ENCODE results near the gene MAGEA3. TPM values are rescaled to one million over a fixed set of nuclear protein-coding genes. Genes with fewer than 3 reads are reported as not detected.
"Not testable (repeated sequence)": the region's sequence is repeated elsewhere in the genome, so short reads cannot be mapped to it uniquely, and the experiment has no call there.

The MAGEA3 gene
- total RNA-seq, 1 donor = not detected

- DNase-seq (ENCODE audit: low read depth in 2 of 3, low spot score in 2 of 3) = no peak
Observed at GRCh38 chrX:152735860-152736511, 37.4 kb downstream of the MAGEA3 start.

GRCh38 chrX:152736528-152736927 is 37.9 kb downstream of the MAGEA3 start:
- DNase-seq (ENCODE audit: low read depth in 2 of 3, low spot score in 2 of 3) = not testable (repeated sequence)

- no peak for DNase-seq (ENCODE audit: low read depth in 2 of 3, low spot score in 2 of 3)
Observed at GRCh38 chrX:152738560-152738959, 40.0 kb downstream of the MAGEA3 start.

Other genes with a start within 250 kb of the MAGEA3 start
- not detected for gene GABRA3, start 247.5 kb upstream of the MAGEA3 start, total RNA-seq
- under 0.01 TPM for gene GABRQ, start 60.9 kb upstream of the MAGEA3 start, total RNA-seq
- gene CSAG2, start 10.5 kb downstream of the MAGEA3 start, total RNA-seq = not detected
- not detected for gene MAGEA2B, start 15.8 kb downstream of the MAGEA3 start, total RNA-seq
- gene CSAG1, start 34.9 kb downstream of the MAGEA3 start, total RNA-seq = not detected
- gene MAGEA12, start 35.0 kb downstream of the MAGEA3 start, total RNA-seq = not detected
- gene MAGEA2, start 55.0 kb downstream of the MAGEA3 start, total RNA-seq = not detected
- not detected for gene CSAG3, start 60.4 kb downstream of the MAGEA3 start, total RNA-seq
- gene MAGEA6, start 70.9 kb downstream of the MAGEA3 start, total RNA-seq = not detected
- 5.4 TPM for gene CETN2, start 132.0 kb downstream of the MAGEA3 start, total RNA-seq
- gene NSDHL, start 132.3 kb downstream of the MAGEA3 start, total RNA-seq = 11.6 TPM
- gene ZNF185, start 199.3 kb downstream of the MAGEA3 start, total RNA-seq = 20.5 TPM

All from hematopoietic multipotent progenitor cell (in vitro differentiated cells).